ENCODE measurements around the gene ACTR5.
"Not testable (repeated sequence)": the region's sequence is repeated elsewhere in the genome, so short reads cannot be mapped to it uniquely, and the experiment has no call there.

The ACTR5 gene

DNA sequence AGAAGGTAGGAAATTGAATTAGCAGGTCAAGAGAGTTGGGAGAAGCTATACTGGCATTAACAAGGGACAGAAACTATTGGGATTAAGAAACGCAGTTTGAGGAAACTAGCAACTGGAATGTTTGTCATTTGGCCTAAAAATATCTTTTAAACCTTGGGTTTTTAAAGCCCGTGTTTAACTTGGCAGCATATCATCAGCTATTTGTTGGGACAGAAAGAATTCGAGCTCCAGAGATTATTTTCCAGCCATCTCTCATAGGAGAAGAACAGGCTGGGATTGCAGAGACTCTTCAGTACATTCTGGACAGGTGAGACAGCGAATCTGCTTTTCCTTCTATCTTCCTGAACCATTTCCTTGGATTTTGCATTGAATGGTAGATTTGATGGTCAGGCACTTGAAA is 17.8 kb downstream of the ACTR5 start:
- DNase-seq (ENCODE audit: low spot score): no peak

GRCh38 chr20:38769376-38770295 is 21.4 kb downstream of the ACTR5 start:
- DNase-seq (ENCODE audit: low spot score): no peak

GRCh38 chr20:38770546-38770945 is 22.3 kb downstream of the ACTR5 start:
- no peak for DNase-seq (ENCODE audit: low spot score)

GRCh38 chr20:38770970-38771369 is 22.7 kb downstream of the ACTR5 start:
- DNase-seq (ENCODE audit: low spot score): no peak

DNA sequence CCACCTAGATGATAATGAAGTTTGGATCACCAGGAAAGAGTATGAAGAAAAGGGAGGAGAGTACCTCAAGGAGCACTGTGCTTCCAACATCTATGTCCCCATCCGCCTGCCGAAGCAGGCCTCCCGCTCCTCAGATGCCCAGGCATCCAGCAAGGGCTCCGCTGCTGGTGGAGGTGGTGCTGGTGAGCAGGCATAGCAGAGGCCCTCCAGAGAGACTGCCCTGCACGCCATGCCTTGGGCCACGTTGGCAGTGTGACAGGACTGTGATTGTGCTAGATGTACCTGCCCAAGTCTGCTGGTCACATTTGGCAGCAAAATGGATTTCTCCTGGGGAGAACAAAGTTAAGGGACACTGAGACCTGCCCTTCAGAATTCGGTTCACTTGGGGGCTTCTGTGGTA is 23.4 kb downstream of the ACTR5 start:
- DNase-seq (ENCODE audit: low spot score): no peak

DNA sequence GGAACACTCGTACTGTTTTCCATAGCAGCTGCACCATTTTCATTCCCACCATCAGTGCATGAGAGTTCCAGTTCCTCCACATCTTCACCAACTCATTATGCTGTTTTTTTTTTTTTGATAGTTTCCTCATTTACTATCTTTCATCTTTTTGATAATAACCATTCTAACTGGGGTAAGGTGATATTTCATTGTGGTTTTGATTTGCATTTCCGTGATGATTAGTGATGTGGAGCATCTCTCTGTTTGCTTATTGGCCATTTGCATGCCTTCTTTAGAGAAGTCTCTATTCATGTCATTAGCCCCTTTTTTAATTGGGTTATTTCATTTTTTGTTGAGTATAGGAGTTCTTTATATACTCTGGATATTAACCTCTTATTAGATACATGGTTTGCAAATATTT is 25.9 kb downstream of the ACTR5 start:
- DNase-seq (ENCODE audit: low spot score): no peak

DNA sequence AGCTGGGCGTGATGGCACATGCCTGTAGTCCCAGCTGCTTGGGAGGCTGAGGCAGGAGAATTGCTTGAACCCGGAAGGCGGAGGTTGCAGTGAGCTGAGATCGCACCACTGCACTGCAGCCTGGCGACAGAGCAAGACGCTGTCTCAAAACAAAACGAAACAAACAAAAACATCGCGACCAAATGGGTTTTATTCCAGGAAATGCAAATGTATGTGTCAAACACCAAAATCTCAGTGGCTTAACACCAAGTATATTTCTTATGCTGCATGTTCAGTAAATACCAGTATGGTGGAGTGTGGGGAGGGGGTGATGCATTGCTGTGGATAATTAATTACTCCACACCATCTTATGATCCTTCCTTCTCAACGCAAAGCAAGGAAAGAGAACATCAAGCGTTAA is 28.1 kb downstream of the ACTR5 start:
- DNase-seq (ENCODE audit: low spot score): no peak

GRCh38 chr20:38779247-38780097 is 31.2 kb downstream of the ACTR5 start:
- no peak for DNase-seq (ENCODE audit: low spot score)

DNA sequence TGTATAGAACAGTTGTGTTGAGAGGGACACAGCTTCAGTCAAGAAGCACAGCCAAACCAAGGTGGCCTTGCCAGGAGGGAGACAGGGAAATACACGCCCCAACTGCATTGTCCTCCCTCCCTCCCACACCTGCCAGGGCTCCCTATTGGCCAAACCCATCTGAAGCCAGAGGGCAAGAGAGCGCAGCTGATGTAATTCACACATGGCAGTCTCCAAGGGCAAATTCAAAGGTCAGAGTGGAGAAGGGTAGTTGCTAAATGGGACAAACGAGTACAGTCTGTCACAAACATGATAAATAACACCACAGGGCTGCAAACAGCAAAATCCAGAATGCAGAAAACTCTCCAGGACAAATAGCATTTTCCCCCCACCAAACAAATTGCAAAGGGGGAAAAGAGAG is 34.0 kb downstream of the ACTR5 start:
- DNase-seq (ENCODE audit: low spot score): no peak

DNA sequence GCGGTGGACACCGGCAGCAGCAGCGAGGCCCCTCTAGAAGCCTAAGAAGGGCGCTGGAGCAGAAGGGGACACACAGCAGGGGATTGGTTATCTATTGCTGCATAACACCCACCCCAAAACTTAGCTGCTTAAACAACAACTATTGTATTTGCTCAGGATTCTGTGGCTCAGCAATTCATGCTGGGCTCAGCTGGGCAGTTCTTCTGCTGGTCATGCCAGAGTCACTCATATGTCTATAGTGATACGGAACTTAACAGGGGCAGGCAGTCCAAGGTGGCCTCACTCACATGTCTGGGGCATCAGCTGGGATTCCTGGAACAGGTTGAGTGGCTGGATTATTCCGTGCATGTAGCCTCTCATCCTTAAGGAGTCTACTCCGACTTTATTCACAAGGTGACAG is 39.6 kb downstream of the ACTR5 start:
- DNase-seq (ENCODE audit: low spot score): no peak

DNA sequence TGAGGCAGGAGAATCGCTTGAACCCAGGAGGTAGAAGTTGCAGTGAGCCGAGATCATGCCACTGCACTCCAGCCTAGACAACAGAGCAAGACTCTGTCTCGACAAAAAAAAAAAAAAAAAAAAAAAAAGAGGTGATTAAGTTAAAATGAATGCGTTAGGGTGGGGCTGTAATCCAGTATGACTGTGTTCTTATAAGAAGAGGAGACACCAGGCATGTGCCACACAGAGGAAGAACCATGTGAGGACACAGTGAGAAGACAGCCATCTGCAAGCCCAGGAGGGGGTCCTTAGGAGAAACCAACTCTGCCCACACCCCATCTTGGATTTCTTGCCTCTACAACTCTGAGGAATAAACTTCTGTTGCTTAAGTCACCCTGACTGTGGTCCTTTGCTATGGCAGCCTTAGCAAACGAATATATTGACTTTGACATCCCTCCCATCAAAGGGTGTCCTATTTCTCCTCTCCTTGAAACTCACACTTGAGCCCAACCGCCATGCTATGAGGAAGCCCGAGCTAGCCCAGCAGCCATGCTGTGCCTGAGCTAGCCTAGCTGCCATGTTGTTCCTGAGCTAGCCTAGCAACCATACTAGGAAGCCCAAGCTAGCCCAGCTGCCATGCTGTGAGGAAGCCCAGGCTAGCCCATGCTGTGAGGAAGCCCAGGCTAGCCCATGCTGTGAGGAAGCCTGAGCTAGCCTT is 41.4 kb downstream of the ACTR5 start:
- DNase-seq (ENCODE audit: low spot score): no peak

GRCh38 chr20:38790200-38791053 is 42.2 kb downstream of the ACTR5 start:
- no peak for DNase-seq (ENCODE audit: low spot score)

DNA sequence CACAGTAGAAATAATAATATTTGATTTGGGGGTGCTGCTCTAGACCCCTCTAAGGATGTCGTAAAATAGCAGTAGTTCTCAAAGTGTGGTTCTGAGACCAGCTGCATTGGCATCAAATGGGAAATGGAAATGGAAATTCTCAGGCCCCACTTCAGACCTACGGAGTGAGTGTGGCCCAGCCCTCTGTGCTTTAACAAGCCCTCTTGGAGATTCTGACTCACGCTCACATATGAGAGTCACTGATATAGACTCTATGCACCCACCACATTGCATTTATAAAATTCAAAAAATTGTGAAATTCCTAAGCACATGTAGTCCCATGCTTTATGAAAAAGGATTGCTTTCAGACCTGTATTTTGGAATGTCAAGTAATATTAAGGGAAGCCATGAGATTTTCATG is 43.0 kb downstream of the ACTR5 start:
- no peak for DNase-seq (ENCODE audit: low spot score)

DNA sequence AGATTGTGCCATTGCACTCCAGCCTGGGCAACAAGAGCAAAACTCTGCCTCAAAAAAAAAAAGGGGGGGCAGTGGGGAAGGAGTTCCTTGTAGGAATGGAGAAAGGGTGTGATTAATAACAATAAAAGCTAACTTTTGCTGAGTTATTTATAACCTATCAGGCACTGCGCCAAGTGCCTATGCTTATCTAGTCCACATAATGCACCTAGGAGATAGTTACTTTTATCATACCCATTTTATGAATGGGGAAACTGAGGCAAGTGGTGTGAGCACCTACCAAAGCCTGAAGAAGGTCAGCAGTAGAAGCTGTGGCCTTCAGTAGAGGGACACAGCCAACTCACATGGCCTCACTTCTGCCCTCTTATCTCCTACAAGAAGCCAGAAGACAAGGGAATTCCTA is 43.7 kb downstream of the ACTR5 start:
- DNase-seq (ENCODE audit: low spot score): no peak

- not testable (repeated sequence) for DNase-seq (ENCODE audit: low spot score)
Observed at GRCh38 chr20:38794057-38794456, 45.8 kb downstream of the ACTR5 start.

- DNase-seq (ENCODE audit: low spot score): no peak
Observed at GRCh38 chr20:38798266-38798665, 50.0 kb downstream of the ACTR5 start.

DNA sequence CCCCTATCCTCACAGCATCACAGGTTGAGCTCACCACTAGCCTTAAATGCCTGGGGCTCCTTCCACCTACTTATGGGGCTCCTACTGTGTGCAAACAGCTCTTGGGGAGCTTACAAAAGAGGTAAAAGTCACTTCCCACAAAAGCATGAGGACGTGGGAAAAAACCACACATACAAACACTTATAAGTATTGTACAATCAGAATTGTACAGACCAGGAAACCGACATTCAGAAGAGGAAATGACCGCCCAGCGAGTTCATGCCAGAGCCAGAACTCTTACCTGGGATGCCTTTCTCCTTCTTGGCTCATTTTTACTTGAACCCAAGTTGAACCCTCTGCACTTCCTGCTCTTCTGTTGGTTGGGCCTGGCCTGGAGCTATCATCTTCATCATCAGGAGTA is 50.9 kb downstream of the ACTR5 start:
- no peak for DNase-seq (ENCODE audit: low spot score)

DNA sequence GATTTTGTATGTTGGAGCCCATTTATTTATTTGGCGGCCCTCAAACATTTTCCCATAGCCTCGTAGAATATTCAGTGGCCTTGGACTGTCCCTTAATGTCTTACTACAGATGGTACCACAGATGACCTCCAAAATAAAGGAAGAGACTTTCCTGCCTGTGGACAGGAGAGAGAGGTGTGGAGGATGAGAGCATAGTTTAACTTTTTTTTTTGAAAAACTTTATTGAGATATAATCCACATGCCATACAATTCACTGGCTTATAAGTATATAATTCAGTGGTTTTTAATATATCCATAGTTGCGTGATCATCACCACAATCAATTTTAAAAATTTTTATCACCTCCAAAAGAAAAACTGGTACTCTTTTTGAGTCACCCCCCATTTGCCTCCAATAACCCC is 52.6 kb downstream of the ACTR5 start:
- DNase-seq (ENCODE audit: low spot score): no peak

GRCh38 chr20:38804221-38804620 is 56.0 kb downstream of the ACTR5 start:
- DNase-seq (ENCODE audit: low spot score): no peak

- no peak for DNase-seq (ENCODE audit: low spot score)
Observed at GRCh38 chr20:38804682-38805501, 56.6 kb downstream of the ACTR5 start.

- no peak for DNase-seq (ENCODE audit: low spot score)
Observed at GRCh38 chr20:38805502-38805957, 57.3 kb downstream of the ACTR5 start, which contains the start of gene PPP1R16B. Gene PPP1R16B, plus strand, starts transcription at chr20:38805697. Its CDS starts 30,229 bp downstream, at chr20:38835926.

Data from left forelimb (tissue), 1 donor.